Ishikawa (cell line): ENCODE results near the gene FOXB2.
A peak's percentile ranks its signal among the peaks of the same experiment; 100 is the strongest.

Experiments
- CEBPB ChIP-seq: IDR thresholded peaks from 2 replicates; pipeline ENCODE4 v1.6.1; 2012
- CREB1 ChIP-seq: IDR thresholded peaks from 2 replicates; pipeline ENCODE4 v1.6.1; 2012; ENCODE audit warnings: low read depth
- EGR1 ChIP-seq: IDR thresholded peaks from 2 replicates; pipeline ENCODE4 v1.6.1; 2012
- EP300 ChIP-seq: IDR thresholded peaks from 2 replicates; pipeline ENCODE4 v1.6.1; 2012; ENCODE audit warnings: borderline replicate concordance
- FOXM1 ChIP-seq: IDR thresholded peaks from 2 replicates; pipeline ENCODE4 v1.6.1; 2012; ENCODE audit warnings: low read depth, borderline replicate concordance
- MAX ChIP-seq: IDR thresholded peaks from 2 replicates; pipeline ENCODE4 v1.6.1; 2012
- NFIC ChIP-seq: IDR thresholded peaks from 2 replicates; pipeline ENCODE4 v1.6.1; 2012
- RAD21 ChIP-seq: IDR thresholded peaks from 2 replicates; pipeline ENCODE4 v1.6.1; 2012; ENCODE audit warnings: low read depth
- REST ChIP-seq: IDR thresholded peaks from 2 replicates; pipeline ENCODE4 v1.6.1; 2012; ENCODE audit warnings: low read depth, mild to moderate bottlenecking
- TAF1 ChIP-seq: IDR thresholded peaks from 2 replicates; pipeline ENCODE4 v1.6.1; 2012; ENCODE audit warnings: low read depth, mild to moderate bottlenecking
- TCF12 ChIP-seq: IDR thresholded peaks from 2 replicates; pipeline ENCODE4 v1.6.1; 2012; ENCODE audit warnings: low read depth
- TEAD4 ChIP-seq: IDR thresholded peaks from 2 replicates; pipeline ENCODE4 v1.6.1; 2012
- USF1 ChIP-seq: IDR thresholded peaks from 2 replicates; pipeline ENCODE4 v1.6.1; 2012
- YY1 ChIP-seq: IDR thresholded peaks from 2 replicates; pipeline ENCODE4 v1.6.1; 2012; ENCODE audit warnings: low read depth
- ZBTB7A ChIP-seq: IDR thresholded peaks from 2 replicates; pipeline ENCODE4 v1.6.1; 2012; ENCODE audit warnings: low read depth

Gene FOXB2

GRCh38 chr9:77019236-77019925 is at the start of gene FOXB2:
Gene FOXB2 (plus strand): TSS chr9:77019655. CDS start chr9:77019655, 0 bp downstream.
- TF ChIP-seq NFIC: no peak
- TF ChIP-seq ZBTB7A: no peak
- no peak for TF ChIP-seq CEBPB
- TF ChIP-seq REST: no peak
- no peak for TF ChIP-seq EGR1
- TF ChIP-seq USF1: no peak

GRCh38 chr9:76969716-76970115 is 49.7 kb upstream of the FOXB2 start:
- TF ChIP-seq TAF1 (no peak), USF1 (no peak), TCF12 (no peak), CEBPB (no peak), EP300 (no peak), RAD21 (no peak), MAX (no peak), NFIC (no peak), FOXM1 (no peak)

GRCh38 chr9:76980566-76980965 is 38.9 kb upstream of the FOXB2 start:
- no peak for TF ChIP-seq TCF12
- TF ChIP-seq YY1: no peak
- TF ChIP-seq EGR1: no peak
- TF ChIP-seq USF1: no peak
- no peak for TF ChIP-seq RAD21
- TF ChIP-seq ZBTB7A: no peak
- TF ChIP-seq FOXM1: no peak
- TF ChIP-seq TEAD4: no peak
- no peak for TF ChIP-seq NFIC
- TF ChIP-seq EP300: no peak
- TF ChIP-seq MAX: no peak
- no peak for TF ChIP-seq TAF1

- no peak for TF ChIP-seq TCF12
- TF ChIP-seq USF1: no peak
These were observed 35.0 kb upstream of the FOXB2 start for GRCh38 chr9:76984486-76984885.

- no peak for TF ChIP-seq CREB1
- TF ChIP-seq NFIC: no peak
- no peak for TF ChIP-seq RAD21
- TF ChIP-seq EP300: no peak
These were observed 33.9 kb upstream of the FOXB2 start for GRCh38 chr9:76985581-76985980.

GRCh38 chr9:76987594-76988200 is 31.8 kb upstream of the FOXB2 start:
- no peak for TF ChIP-seq EP300
- no peak for TF ChIP-seq TCF12
- no peak for TF ChIP-seq REST
- no peak for TF ChIP-seq MAX
- peak; percentile 62 for TF ChIP-seq RAD21
- no peak for TF ChIP-seq USF1
- no peak for TF ChIP-seq TEAD4
- no peak for TF ChIP-seq ZBTB7A
